Panc1 (cell line): ENCODE measurements around the gene SNED1. TPM values are rescaled to one million over a fixed set of nuclear protein-coding genes. Genes with fewer than 3 reads are reported as not detected.

Experiments
- ATAC-seq: fragments of 200-7000 bp; cut with Tn5 transposase; 2 replicates; pipeline ENCODE4 v1.9.1; 2020; ENCODE audit warnings: mild to moderate bottlenecking, moderate library complexity
- BruUV-seq: library from RNA; stranded (reverse); fragments of 400-500 nt; replicated peaks from 2 replicates; lab custom pipeline; 2021; lab: Mats Ljungman, UMichigan
- CTCF ChIA-PET: fragments of 300-600 bp; sonication (Branson Sonifier 250); formaldehyde crosslinking; loops from one replicate; lab custom pipeline; 2022; ENCODE audit warnings: antibody characterized with exemption; lab: Charles Lee
- POLR2A ChIA-PET: fragments of 300-600 bp; sonication (Branson Sonifier 250); formaldehyde crosslinking; loops from one replicate; lab custom pipeline; 2022; ENCODE audit warnings: antibody characterized with exemption; lab: Charles Lee
- DNase-seq: peaks from one replicate; pipeline ENCODE4 v3.0.0-alpha.2; 2010; ENCODE audit warnings: low read depth, low spot score
- H3K27ac ChIP-seq: 2 replicates; pipeline ENCODE4 v1.5.1; 2011; ENCODE audit warnings: mild to moderate bottlenecking, low read length, inconsistent platforms
- H3K27me3 ChIP-seq: fragments of 200-500 bp; sonication (Bioruptor generic); 2 replicates; pipeline ENCODE4 v1.6.0; 2014; ENCODE audit warnings: low read length, inconsistent platforms; ENCODE audit not compliant: control insufficient read depth, insufficient read depth
- H3K36me3 ChIP-seq: fragments of 200-500 bp; sonication (Bioruptor generic); 2 replicates; pipeline ENCODE4 v1.5.1; 2014; ENCODE audit warnings: inconsistent platforms, mild to moderate bottlenecking, low read length, moderate library complexity; ENCODE audit not compliant: control insufficient read depth, insufficient read depth
- H3K4me1 ChIP-seq: 2 replicates; pipeline ENCODE4 v1.5.1; 2011; ENCODE audit warnings: inconsistent platforms, mild to moderate bottlenecking, low read length, moderate library complexity; ENCODE audit not compliant: control insufficient read depth, insufficient read depth
- H3K4me3 ChIP-seq, 2 experiments: 2 replicates each; pipeline ENCODE4 v1.5.1; 2011 to 2012; ENCODE audit warnings: low read depth in 2 of 2, low read length in 2 of 2, mild to moderate bottlenecking in 2 of 2, inconsistent platforms in 1 of 2, moderate library complexity in 1 of 2
- H3K9me3 ChIP-seq: fragments of 200-500 bp; sonication (Bioruptor generic); 2 replicates; pipeline ENCODE4 v1.5.1; 2014; ENCODE audit warnings: low read depth, mild to moderate bottlenecking, inconsistent platforms, low read length, moderate library complexity; ENCODE audit not compliant: control insufficient read depth, insufficient read depth
- POLR2AphosphoS5 ChIP-seq: IDR thresholded peaks from 2 replicates; pipeline ENCODE4 v1.6.1; 2012; ENCODE audit warnings: mild to moderate bottlenecking, low read depth, low read length, moderate library complexity
- SIN3A ChIP-seq: IDR thresholded peaks from 2 replicates; pipeline ENCODE4 v1.6.1; 2012; ENCODE audit warnings: low read depth, mild to moderate bottlenecking, low read length, moderate library complexity, borderline replicate concordance; ENCODE audit not compliant: insufficient read depth
- TCF7L2 ChIP-seq: IDR thresholded peaks from 2 replicates; pipeline ENCODE4 v1.6.1; 2011; ENCODE audit warnings: mild to moderate bottlenecking, low read depth, low read length, inconsistent platforms
- in situ Hi-C: cut with HindIII; loops from 2 replicates; pipeline ENCODE4 v1.10.0; 2016; ENCODE audit warnings: low sequenced_read_pairs, low pct_unique_long_range_greater_than_20kb
- intact Hi-C: fragments of 100-400 bp; cut with micrococcal nuclease; formaldehyde crosslinking; loops from one replicate; pipeline ENCODE4 v1.10.0; 2022; ENCODE audit not compliant: unreplicated experiment
- total RNA-seq: library from RNA; stranded (reverse); gene quantifications from one replicate; pipeline ENCODE4 v1.2.1, GENCODE V29; 2021; ENCODE audit not compliant: unreplicated experiment
- TF ChIP-seq, protein P1 (sequence below): fragments of 450-650 bp; IDR thresholded peaks from 2 replicates; pipeline ENCODE4 v1.5.1; 2017; ENCODE audit warnings: mild to moderate bottlenecking
- TF ChIP-seq, protein P2 (sequence below), 2 experiments: IDR thresholded peaks; 2 replicates each; pipeline ENCODE4 v1.6.1; 2011 to 2012; ENCODE audit warnings: low read depth in 2 of 2, control low read depth in 1 of 2, low read length in 1 of 2, mild to moderate bottlenecking in 1 of 2, moderate library complexity in 1 of 2; ENCODE audit not compliant: insufficient read depth in 1 of 2

Gene SNED1
- total RNA-seq, 1 experiment from 2014 or later, result 11.0 TPM

DNA sequence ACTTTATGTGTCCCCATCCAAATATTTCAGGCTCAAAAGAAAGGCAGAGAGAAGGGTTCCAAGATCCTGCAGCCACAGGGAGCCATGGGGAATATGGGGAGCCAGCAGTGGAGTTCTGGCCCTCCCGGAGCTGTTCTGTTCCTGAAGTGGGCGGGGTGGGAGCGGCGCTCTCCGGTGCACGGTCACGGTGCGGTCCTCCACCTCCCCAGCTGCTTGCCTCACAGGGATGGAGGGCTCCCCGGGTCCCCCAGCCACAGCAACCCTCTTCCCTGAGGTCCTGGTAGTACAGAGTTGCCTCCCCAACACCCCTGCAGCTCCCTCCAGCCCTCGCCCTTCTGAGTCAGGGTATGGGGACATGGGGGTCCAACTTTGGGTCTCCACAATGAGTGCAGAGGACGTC is 26.2 kb upstream of the SNED1 start:
- H3K36me3 ChIP-seq, result no peaks in the 10 kb centered on the region
- no peak overlapping the region for H3K4me3 ChIP-seq
- DNase-seq (no peak), ATAC-seq (no peak)
- intact Hi-C loops (no loop called here), in situ Hi-C loops (no loop called here)
- BruUV-seq, result no TSS peak
- H3K27me3 ChIP-seq, result no peaks in the 10 kb centered on the region; the same call in 1 of the 2 replicates
- H3K27ac ChIP-seq, result no peak overlapping the region
- no peaks in the 10 kb centered on the region for H3K9me3 ChIP-seq
- CTCF ChIA-PET, result no interaction called here
- TF ChIP-seq, protein P1, sequence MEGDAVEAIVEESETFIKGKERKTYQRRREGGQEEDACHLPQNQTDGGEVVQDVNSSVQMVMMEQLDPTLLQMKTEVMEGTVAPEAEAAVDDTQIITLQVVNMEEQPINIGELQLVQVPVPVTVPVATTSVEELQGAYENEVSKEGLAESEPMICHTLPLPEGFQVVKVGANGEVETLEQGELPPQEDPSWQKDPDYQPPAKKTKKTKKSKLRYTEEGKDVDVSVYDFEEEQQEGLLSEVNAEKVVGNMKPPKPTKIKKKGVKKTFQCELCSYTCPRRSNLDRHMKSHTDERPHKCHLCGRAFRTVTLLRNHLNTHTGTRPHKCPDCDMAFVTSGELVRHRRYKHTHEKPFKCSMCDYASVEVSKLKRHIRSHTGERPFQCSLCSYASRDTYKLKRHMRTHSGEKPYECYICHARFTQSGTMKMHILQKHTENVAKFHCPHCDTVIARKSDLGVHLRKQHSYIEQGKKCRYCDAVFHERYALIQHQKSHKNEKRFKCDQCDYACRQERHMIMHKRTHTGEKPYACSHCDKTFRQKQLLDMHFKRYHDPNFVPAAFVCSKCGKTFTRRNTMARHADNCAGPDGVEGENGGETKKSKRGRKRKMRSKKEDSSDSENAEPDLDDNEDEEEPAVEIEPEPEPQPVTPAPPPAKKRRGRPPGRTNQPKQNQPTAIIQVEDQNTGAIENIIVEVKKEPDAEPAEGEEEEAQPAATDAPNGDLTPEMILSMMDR, result no peak
- no peak for TF ChIP-seq SIN3A
- no peak for TF ChIP-seq TCF7L2
- TF ChIP-seq POLR2AphosphoS5, result no peak
- TF ChIP-seq, protein P2, sequence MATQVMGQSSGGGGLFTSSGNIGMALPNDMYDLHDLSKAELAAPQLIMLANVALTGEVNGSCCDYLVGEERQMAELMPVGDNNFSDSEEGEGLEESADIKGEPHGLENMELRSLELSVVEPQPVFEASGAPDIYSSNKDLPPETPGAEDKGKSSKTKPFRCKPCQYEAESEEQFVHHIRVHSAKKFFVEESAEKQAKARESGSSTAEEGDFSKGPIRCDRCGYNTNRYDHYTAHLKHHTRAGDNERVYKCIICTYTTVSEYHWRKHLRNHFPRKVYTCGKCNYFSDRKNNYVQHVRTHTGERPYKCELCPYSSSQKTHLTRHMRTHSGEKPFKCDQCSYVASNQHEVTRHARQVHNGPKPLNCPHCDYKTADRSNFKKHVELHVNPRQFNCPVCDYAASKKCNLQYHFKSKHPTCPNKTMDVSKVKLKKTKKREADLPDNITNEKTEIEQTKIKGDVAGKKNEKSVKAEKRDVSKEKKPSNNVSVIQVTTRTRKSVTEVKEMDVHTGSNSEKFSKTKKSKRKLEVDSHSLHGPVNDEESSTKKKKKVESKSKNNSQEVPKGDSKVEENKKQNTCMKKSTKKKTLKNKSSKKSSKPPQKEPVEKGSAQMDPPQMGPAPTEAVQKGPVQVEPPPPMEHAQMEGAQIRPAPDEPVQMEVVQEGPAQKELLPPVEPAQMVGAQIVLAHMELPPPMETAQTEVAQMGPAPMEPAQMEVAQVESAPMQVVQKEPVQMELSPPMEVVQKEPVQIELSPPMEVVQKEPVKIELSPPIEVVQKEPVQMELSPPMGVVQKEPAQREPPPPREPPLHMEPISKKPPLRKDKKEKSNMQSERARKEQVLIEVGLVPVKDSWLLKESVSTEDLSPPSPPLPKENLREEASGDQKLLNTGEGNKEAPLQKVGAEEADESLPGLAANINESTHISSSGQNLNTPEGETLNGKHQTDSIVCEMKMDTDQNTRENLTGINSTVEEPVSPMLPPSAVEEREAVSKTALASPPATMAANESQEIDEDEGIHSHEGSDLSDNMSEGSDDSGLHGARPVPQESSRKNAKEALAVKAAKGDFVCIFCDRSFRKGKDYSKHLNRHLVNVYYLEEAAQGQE (IDR thresholded peaks at IDR 0.05; ENCODE audit: insufficient read depth in 1 of 2, low read depth in 2 of 2, low read length in 1 of 2), result no peak
- H3K4me1 ChIP-seq, result no peaks in the 10 kb centered on the region
- POLR2A ChIA-PET, result no interaction called here

DNA sequence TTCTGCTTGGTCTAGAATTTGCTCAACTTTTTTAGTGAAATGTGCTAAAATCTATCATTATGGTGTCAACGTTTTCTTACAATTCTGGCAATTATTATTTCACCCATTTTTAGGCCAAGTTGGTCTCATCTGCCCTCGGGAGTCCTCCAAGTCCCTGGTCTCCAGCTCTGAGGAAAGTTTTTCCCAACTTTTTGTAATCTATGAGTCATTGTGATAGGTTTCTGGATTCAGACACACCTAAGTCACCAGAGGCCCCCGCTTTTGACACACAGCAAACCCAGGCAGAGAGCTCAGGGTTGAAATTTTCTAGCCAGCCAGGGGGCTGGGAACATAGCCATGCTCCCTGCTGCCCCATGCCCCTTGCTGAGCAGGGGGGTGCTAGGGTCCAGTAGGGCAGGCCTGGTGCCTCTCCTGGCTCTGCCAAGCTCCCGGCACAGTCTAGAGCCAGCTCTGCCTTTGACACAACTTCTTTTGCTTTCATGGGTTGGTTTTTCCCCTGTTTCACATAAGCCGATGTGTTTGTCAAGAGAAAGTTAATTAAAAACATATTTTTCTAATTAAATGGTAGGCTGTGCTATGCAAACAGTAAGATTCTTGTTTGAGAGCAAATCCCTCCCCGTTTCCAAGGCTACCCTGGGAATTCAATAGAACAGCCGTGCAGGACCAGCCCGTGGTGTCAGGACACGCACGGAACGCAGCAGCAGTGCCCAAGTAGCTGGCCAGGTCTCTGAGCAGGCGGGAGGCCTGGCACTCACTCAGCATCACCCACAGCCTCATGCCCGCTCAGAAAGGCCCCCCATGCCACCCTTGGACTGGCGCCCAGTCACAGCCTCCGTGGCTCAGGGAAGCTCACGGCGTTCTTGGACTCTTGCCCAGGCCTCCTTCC is 25.5 kb upstream of the SNED1 start:
- DNase-seq, result no peak
- Histone ChIP-seq H3K36me3 (no peaks in the 10 kb centered on the region), H3K27ac (no peak overlapping the region), H3K27me3 (no peaks in the 10 kb centered on the region; the same call in 1 of the 2 replicates), H3K4me1 (no peaks in the 10 kb centered on the region), H3K9me3 (no peaks in the 10 kb centered on the region), H3K4me3 (no peak overlapping the region)
- CTCF ChIA-PET, result no interaction called here
- no peak for TF ChIP-seq POLR2AphosphoS5
- TF ChIP-seq, protein P1, result no peak
- POLR2A ChIA-PET, result no interaction called here
- no TSS peak for BruUV-seq
- intact Hi-C loops (no loop called here), in situ Hi-C loops (no loop called here)
- ATAC-seq, result no peak
